ENCODE results near the gene GNAI2.
"Not testable (repeated sequence)": the region's sequence is repeated elsewhere in the genome, so short reads cannot be mapped to it uniquely, and the experiment has no call there.

GNAI2 gene

GRCh38 chr3:50205413-50206276 is 30.4 kb upstream of the GNAI2 start:
- peak; percentile 36 to 41 for ATAC-seq

GRCh38 chr3:50207359-50208042 is 28.5 kb upstream of the GNAI2 start:
- no peak for ATAC-seq

GRCh38 chr3:50208677-50209344 is 27.2 kb upstream of the GNAI2 start:
- ATAC-seq: no peak

DNA sequence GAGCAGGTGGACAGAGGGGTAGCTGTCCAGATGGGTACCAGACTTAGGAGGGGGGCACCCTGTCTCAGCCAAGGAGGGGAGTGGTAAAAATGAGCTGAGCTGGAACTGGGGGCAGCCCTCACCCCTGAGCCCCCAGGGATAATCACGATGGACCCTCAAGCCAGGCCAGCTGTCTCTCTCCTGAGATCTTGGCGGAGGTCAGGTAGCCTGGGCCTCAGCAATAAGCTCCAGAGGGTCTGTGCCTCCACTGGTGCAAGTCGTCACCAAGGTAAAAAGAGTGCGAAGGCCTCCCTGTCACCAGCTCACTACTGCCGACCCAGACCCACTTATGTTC is 25.9 kb upstream of the GNAI2 start:
- no peak for ATAC-seq

- ATAC-seq: no peak
These were observed 25.3 kb upstream of the GNAI2 start for GRCh38 chr3:50210510-50211367.

GRCh38 chr3:50211368-50211717 is 24.7 kb upstream of the GNAI2 start:
- ATAC-seq: not testable (repeated sequence)

DNA sequence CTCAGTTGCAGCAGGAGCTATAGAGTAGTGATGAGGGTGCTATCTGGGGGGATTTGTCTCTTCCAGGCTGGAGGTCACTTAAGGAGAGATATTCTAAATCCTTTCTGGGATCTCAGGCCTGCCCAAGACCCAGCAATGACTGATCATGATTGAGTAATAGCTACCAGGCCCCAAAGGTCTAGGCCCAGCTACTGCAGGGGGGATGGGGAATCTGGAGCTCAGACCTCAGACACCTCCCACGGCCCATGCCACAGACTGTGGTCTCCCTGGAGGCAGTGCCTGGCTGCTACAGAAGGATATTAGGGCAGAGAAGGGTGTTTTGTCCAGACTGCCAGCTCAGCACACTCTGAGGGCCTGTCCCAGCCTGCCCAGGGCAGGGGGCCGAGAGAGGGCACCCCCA is 24.1 kb upstream of the GNAI2 start:
- ATAC-seq: peak in 1 of 2 donors; percentile 51

DNA sequence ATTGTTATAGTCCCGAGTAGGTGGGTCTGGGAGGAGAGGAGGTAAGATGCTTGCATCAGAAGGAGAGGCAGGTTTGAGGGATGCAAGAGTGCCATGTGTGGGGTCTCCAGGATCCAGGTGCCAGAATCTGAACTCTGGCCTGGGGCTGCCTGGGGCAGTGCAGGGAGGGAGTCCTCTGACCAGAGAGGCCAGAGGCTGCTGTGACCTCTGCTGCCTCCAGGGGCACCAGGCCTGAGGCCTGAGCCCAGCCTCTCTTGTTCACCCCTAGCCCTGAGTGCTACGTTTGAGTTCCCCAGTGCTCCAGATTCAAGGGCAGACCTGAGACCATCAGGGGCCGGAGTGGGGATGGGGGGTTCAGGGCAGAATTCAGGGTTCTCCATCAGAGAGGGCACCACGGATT is 23.5 kb upstream of the GNAI2 start:
- no peak for ATAC-seq

- ATAC-seq: no peak
These were observed 23.0 kb upstream of the GNAI2 start for GRCh38 chr3:50212971-50213370.

DNA sequence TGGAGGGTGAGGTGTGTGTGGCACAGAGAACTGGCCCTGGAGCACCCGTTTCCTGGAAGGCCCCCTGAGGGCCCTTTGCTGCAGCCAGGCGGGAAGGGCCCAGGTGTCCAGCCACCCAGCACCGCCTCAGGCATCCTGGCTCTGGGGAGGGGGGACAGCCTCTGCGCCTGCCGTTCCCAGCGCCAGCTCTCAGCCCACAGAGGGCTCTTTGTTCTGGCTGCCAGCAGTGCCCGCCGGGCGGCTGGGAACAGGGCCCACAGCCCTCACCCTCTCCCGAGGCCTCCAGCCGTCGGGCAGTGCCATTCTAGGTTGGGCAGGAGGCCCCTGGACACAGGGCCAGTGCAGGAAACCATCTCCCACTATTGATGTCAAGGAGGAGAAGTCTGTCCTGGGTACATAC is 22.6 kb upstream of the GNAI2 start:
- no peak for ATAC-seq

DNA sequence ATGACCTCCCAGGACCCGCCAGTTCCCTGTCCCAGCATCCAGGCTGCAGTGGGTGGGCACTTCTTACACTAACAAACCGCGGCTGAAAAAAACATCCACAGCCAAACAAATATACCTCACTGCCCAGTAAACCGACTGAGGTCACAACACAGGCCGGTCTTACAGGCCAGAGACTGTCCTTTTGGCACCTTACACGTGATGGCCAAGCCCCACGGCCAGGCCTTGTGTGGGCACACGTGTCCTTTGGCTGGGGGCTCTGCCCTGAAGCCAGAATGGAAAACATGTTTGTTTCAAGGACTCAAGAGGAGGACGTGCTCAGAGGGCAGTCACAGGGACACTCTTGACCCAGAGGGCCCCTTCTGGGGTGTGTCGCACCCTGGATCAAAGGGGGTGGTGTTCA is 21.2 kb upstream of the GNAI2 start:
- no peak for ATAC-seq

- no peak for ATAC-seq
These were observed 20.5 kb upstream of the GNAI2 start for GRCh38 chr3:50215529-50215928.

- no peak for ATAC-seq
These were observed 18.3 kb upstream of the GNAI2 start for GRCh38 chr3:50217681-50218080.

DNA sequence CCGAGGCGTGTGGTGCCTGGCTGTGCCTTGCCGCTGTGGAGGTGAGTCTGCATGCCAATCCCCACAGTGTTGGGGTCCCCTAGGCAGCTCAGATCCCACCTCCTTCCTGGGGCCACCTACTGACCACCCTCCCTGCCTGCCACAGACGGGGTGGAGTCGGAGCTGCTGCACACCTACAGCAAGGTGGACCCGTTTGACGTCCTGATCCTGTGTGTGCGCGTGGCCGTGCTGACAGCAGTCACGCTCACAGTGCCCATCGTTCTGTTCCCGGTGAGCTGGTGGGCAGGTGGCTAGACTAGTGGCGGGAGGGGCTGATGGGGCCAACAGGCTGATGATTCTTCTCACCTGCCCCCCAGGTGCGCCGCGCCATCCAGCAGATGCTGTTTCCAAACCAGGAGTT is 17.6 kb upstream of the GNAI2 start:
- no peak for ATAC-seq

DNA sequence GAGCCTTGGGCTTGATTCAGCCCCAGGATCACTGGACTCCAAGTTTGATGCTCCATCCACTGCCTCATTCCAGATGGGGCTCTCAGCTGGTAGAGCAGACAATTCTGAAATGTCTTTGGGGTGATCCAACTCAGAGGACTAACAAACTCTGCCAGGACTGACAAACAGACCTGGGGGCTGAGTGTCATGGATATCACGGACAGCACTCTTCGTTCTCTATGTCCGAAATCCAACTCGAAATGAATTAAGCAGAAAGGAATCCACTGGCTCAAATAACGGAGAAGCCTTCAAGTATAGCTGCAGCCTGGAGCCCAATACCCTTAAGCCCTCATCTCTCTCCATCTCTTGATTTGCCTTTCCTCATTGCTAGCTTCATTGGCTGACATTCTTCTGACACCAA is 16.7 kb upstream of the GNAI2 start:
- no peak for ATAC-seq

- ATAC-seq: no peak
These were observed 15.9 kb upstream of the GNAI2 start for GRCh38 chr3:50220109-50220508.

- no peak for ATAC-seq
These were observed 15.0 kb upstream of the GNAI2 start for GRCh38 chr3:50221051-50221410.

DNA sequence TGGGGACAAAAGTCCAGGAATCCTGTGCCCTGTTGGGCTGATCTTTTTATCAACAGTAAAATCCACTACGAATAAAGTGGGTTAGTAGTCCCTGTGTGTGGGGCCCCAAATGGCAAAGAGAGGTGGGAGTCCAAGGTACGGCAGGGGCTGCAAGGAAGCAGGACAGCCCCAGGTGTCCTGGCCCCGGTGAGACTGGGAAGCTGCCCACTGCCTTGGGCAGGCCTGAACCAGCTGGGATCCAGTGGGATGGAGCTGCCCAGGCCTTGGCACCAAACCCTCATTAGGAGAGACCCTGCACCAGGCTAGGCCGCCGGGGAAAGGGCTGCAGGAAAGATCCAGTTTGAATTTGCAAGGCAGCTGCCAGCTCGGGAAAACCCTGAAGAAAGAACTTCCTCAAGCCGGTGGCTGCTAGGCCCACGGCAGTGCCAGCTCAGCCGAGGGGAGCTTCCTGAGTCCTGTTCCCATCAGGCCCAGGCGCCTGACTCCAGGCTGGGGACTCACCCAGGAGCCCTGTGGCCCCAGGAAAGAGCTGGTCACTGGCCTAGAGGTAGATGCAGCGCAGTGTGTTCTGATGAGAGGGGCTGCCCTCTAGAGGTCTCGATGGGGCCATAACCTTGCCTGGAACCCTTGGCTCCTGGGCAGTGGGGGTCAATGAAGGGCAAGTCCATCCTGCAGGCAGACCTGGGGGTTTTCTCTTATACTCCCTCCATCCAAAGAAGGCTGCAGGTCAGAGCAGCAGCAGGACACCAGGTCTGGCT is 14.4 kb upstream of the GNAI2 start:
- no peak for ATAC-seq

DNA sequence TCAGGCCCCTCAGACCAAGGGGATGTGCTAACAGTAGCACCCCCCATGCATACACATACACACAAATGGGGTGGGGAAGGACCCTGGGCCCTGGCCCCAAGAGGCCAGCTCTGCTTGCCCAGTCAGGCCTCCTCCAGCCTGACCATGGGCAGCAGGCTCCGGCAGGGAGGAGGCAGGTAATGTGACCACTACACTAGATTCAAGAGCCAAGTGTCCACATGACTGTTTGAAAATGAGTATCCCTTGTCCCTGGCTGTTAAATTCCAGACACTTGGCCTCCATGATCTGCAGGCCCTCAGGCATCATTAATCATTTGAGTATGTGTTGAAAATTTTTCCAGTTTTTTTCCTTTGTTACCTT is 13.9 kb upstream of the GNAI2 start:
- ATAC-seq: no peak

DNA sequence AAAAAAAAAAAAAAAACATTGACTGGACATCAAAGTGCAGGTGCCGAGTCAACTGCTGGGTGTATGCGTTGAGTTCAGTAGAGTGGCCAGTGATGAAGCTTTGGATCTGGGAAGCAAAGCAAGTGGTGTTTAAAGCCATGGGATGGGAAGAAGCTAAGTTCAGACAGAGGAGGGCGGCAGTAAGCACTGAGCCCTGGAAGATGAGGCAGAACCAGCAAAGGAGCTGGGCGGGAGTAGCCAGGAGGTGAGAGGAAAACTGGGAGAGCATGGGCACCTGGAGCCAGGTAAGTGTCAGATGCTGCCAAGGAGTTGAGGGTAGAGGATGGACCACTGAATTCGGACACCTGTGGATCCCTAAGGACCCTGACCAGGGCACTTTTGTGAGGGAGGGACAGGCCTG is 11.4 kb upstream of the GNAI2 start:
- ATAC-seq: no peak

- ATAC-seq: peak; percentile 5 to 15
These were observed 9.1 kb upstream of the GNAI2 start for GRCh38 chr3:50226888-50227389.

Data from activated CD4-positive, CD25-positive, alpha-beta regulatory T cell treated with anti-CD3 and anti-CD28 coated beads, Interleukin-2, amount 50 U/mL, for 24 hours (primary cell).